ENCODE results near the gene KLF11.

DNA sequence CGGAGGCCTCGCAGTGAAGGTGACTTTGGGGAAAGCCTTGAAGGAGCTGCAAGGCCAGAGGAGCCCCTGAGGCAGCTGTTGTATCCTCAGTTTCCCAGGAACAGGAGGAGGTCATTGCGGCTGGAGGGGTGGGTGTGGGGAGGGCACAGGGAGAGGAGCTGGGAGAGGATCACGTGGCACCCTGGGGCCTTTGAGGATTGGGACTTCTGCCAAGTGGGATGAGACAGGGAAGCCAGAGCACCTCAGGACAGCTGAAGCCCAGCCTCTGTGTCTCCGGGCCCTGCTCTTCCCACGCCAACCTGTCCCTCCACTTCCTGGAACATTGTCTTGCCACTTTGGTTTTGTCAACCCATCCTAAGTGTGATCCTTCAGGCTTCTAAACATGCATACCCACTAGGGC is 59.8 kb downstream of the KLF11 start:
- no peak for TF ChIP-seq EZH2phosphoT487 (IDR thresholded peaks at IDR 0.05; ENCODE audit: borderline replicate concordance, low read length)
- TF ChIP-seq, protein P1, sequence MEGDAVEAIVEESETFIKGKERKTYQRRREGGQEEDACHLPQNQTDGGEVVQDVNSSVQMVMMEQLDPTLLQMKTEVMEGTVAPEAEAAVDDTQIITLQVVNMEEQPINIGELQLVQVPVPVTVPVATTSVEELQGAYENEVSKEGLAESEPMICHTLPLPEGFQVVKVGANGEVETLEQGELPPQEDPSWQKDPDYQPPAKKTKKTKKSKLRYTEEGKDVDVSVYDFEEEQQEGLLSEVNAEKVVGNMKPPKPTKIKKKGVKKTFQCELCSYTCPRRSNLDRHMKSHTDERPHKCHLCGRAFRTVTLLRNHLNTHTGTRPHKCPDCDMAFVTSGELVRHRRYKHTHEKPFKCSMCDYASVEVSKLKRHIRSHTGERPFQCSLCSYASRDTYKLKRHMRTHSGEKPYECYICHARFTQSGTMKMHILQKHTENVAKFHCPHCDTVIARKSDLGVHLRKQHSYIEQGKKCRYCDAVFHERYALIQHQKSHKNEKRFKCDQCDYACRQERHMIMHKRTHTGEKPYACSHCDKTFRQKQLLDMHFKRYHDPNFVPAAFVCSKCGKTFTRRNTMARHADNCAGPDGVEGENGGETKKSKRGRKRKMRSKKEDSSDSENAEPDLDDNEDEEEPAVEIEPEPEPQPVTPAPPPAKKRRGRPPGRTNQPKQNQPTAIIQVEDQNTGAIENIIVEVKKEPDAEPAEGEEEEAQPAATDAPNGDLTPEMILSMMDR (IDR thresholded peaks at IDR 0.05; ENCODE audit: low read depth, low read length, poor library complexity, severe bottlenecking), result no peak

Measured in DOHH2 (cell line).